Right ventricle myocardium superior (tissue), 1 donor: ENCODE measurements around the gene AGAP1. TPM values are rescaled to one million over a fixed set of nuclear protein-coding genes. Genes with fewer than 3 reads are reported as not detected.
A peak's percentile ranks its signal among the peaks of the same experiment; 100 is the strongest.

Source experiments
- ATAC-seq: fragments of 200-7000 bp; cut with Tn5 transposase; one replicate; pipeline ENCODE4 v1.9.1; 2020; ENCODE audit warnings: mild to moderate bottlenecking; ENCODE audit not compliant: poor library complexity
- DNase-seq: peaks from one replicate; pipeline ENCODE4 v3.0.0-alpha.2; 2020
- intact Hi-C: fragments of 100-400 bp; cut with DNase I; formaldehyde crosslinking; loops from one replicate; pipeline ENCODE4 v1.11.2; 2022
- total RNA-seq: library from RNA; stranded (reverse); fragmentation: NEBNext Ultra II Directional; extraction: Animal tissue kit (Norgen Biotek cat#: 25700); gene quantifications from one replicate; pipeline ENCODE4 v1.2.1, GENCODE V29; 2021
- donor health status: DM: no; HTN: yes; CAD: no; lungs with severe emphysema.

Gene AGAP1
- total RNA-seq, 1 donor from 2014 or later = 25.4 TPM

- intact Hi-C loops = no loop called here
- no peak for ATAC-seq
Measured at GRCh38 chr2:235630718-235631296, 137.0 kb downstream of the AGAP1 start.

DNA sequence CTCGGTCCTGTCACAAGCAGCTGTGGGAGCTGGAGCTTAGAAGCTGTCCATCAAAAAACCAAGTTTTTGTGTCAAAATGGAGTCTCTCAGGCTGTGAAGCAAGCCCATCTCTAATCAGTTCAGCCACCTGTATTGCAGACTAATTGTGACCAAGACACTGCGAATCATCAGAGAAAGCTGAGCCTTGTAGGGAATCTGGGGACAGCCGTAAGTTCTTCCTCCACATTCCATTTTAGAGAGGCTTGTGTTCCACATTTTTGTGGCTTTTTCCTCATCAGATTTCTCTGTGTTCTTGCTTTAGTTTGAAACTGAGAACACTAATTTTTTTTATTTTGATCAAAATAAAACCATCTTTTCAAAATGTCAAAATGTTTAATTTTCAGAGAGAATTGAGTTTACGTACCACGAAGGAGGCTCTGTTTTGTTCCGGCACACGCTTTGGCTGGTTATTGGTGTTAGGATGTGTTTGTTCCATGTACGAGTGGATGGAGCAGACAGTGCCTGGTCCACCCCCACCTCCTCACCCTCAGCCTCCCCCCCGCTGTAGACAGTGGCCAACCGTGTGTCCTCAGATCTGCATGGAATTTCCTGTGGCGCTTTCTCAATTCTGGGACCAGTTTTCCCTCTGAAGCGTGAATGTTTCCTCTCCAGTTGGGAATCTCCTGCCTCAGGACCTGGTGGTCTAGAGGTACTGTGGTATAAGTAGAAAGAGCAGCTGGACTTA, 140.8 kb downstream of the AGAP1 start:
- ATAC-seq = no peak
- intact Hi-C loops = no loop called here
- DNase-seq = no peak

More at GRCh38 chr2:235630718-235631296, 137.0 kb downstream of the AGAP1 start:
- DNase-seq = no peak

DNA sequence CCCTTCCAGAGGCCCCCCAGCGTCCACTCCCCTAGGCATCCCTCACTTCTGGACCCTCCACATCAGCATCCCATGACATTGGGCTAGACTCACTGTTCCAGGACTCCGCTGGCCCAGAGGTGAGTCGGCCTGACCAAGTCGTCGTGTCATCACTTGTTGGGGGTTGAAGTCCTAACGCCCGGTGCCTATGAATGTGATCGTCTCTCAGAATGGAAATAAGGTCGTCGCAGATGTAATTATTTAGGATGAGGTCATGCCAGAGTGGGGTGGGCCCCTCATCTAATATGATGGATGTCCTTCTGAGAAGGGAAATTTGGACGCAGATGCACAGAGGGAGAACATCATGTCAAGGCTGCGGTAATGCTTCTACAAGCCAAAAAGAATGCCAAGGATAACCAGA, 142.7 kb downstream of the AGAP1 start:
- DNase-seq = no peak
- no peak for ATAC-seq
- intact Hi-C loops = no loop called here

DNA sequence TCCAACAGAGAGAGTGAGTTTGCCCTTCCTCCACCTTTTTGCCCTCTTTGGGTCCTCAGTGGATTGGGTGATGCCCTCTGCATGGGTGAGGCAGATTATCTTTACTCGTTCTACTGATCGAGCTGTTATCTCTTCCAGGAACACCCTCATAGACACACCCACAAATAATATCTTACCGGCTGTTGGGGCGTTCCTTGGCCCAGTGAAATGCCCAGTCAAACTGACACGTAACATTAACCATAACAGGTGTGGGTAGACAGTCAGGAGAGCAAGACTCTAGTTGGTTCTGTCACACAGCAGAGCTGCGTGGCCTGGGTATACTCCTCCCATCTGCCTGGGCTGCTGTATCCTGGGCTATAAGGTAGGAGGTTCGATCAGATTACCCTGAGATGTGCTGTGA, 144.1 kb downstream of the AGAP1 start:
- no peak for ATAC-seq
- intact Hi-C loops = no loop called here
- no peak for DNase-seq

DNA sequence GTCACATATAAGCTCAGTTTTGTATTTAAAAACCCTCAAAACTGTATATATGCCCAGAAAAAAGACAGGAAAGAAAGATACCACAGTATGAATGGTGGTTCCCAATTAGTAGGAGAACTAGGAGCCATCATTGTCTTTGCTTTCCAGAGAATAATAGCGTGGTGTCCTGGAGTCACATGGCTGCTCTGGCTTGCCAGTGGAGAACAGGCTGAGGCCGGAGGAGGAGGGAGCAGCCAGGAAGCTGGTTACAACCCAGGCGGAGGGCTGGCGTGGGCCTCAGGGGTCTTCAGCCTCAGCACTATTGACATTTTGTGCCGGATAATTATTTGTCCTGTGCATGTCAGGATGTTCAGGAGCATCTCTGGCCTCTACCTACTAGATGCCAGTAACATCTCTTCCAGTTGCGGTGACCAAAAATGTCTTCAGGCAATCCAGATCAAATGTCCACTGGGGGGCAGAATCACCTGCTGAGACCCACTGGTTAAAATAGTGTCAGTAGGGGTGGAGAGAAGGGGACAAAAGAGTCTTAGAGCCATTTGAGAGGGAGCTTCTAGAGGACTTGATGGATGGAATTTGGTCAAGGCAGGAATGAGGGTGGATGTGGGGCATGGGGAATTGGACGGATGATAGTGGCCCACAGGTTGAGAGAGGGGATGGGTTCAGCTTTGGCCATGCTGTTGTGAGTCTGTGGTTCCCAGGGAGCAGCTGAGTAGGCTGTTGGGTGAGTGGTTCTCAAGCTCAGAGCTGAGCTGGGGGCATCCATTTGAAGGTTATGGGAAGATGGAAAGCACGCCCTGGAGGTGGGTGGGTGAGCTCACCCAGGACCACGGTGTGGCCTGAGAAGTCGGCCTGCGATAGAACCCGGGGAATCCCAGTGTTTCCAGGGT, 144.9 kb downstream of the AGAP1 start:
- intact Hi-C loops = no loop called here
- DNase-seq (no peak), ATAC-seq (no peak)

DNA sequence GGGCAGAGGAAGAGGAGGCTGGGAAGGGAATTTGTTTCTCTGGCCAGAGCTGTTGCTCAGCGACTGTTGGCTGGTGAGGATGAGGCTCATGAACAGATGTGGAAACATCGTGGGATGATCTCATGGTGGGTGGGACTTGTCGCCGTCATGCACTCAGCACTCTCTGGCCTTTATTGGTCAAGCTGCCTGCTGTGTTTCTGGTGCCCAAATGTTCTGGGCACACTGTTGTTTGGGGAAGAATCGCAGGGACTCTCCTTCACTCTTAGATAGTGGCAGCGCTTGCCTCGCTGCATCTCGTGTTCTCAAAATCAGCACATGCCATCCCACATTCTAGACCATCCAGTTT, 145.6 kb downstream of the AGAP1 start:
- intact Hi-C loops = no loop called here
- peak; percentile 80 for DNase-seq

DNA sequence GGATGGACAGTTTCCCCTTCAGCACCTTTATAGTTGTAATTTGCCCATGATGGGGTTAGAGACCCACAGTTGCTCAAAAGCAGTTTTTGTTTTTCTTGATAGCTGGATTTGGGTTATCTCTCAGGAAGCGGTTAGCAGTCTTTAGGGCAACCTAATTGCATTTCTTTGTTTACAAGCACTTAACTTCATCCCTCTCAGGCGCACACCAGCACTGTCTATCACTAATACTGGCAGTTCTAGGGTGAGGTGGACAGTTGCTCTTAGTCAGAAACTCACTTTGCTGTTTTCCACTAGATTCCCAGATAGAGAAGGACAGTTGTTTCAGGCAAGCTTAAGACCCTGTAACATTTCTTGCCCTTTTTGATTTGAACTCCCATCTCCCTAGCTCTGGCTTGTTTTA, 146.0 kb downstream of the AGAP1 start:
- ATAC-seq = no peak
- intact Hi-C loops = no loop called here
- DNase-seq = no peak

More for the DNA sequence above, 145.6 kb downstream of the AGAP1 start:
- ATAC-seq = peak; percentile 85

DNA sequence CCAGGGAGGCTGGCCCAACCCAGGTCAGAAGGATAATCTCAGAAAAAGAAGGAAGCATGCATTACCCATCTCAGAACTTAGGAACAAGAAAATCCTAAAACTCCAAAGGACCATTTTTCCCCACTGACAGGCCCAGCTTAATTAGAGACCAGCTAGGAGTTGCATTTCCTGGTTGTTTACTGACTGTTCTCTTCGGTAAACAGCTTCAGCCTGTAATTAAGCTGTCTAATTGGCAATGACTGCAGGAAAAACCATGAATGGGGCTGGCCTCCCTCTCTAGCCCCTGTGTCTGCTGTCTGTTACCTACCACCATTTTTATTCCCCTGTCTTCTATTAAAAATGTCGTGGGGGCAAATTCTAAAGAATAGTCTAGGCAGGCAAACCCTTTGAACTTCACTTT, 146.5 kb downstream of the AGAP1 start:
- DNase-seq (no peak), ATAC-seq (no peak)
- intact Hi-C loops = no loop called here

GRCh38 chr2:235640926-235641723, 147.3 kb downstream of the AGAP1 start:
- intact Hi-C loops = no loop called here
- ATAC-seq (peak; percentile 32), DNase-seq (peak; percentile 60)

DNA sequence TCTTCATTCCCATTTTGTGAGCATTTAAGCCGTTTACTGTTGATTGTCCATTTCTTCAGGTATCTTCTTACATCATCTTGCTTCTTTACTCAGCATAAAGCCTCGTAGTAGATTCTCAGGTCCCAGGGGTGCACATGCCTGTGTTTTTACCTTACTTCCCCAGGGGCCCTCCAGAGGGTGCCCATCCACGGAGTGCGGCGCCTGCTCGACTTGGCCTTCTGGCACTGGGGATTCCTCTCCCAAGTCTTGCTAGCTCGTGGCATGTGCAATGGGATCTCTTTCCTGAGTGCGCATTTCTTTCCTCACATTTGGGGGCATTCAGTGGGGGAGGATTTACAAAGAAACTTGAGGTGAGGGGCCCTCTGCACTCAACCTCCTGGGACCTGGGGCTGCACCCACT, 148.1 kb downstream of the AGAP1 start:
- no peak for ATAC-seq
- intact Hi-C loops = no loop called here
- no peak for DNase-seq

DNA sequence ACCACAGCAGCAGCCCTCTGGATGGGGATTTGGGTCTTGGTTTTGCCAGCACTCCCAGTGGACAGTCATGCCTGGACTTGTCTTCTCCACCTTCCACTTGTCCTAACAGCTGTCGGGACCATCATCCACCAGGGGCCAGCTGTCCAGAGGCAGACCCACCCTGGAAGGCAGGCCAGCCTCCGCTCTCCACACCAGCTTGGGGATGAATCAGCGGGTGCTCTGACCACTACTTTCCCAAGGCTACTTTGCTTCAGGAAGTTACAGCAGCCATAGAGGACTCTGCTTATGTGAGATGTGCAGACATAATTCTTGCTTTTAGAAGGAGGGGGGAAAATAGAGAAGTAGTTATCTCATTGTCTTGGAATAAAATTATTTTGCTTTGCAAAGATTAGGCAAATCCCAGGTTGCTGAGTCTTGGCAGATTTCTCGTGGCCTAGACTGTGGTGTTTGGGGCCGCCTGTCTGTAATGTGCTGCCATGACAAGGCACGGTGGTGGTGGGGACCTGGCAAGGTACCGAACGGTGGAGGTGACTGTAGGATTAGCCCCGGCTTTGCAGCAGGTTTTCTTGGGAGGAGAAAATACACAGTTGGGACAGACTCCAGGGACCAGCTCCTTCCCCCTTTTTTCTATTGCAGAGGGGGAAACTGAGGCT, 148.7 kb downstream of the AGAP1 start:
- DNase-seq (no peak), ATAC-seq (peak; percentile 30)
- intact Hi-C loops = no loop called here

GRCh38 chr2:235643680-235644511, 150.1 kb downstream of the AGAP1 start:
- intact Hi-C loops = no loop called here
- DNase-seq = no peak
- ATAC-seq = no peak

DNA sequence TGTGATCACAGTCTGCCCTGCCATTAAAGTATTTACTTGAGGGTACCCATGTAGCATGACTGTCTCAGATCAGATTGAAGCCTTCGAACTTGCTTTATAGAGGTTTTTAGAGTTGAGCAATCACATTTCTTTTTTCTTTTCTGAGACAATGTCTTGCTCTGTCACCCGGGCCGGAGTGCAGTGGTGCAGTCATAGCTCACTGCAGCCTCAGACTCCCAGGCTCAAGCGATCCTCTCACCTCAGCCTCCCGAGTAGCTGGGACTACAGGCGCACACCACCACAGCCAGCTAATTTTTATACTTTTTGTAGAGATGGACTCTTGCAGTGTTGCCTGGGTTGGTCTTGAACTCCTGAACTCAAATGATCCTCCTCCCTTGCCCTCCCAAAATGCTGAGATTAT, 153.4 kb downstream of the AGAP1 start:
- ATAC-seq (no peak), DNase-seq (no peak)
- intact Hi-C loops = no loop called here

GRCh38 chr2:235647877-235648276, 154.0 kb downstream of the AGAP1 start:
- ATAC-seq = peak; percentile 47
- intact Hi-C loops = no loop called here
- no peak for DNase-seq

GRCh38 chr2:235649418-235649817, 155.6 kb downstream of the AGAP1 start:
- intact Hi-C loops = no loop called here
- DNase-seq (no peak), ATAC-seq (no peak)

GRCh38 chr2:235651643-235652042, 157.8 kb downstream of the AGAP1 start:
- intact Hi-C loops = no loop called here
- DNase-seq (no peak), ATAC-seq (no peak)

GRCh38 chr2:235654103-235654813, 160.4 kb downstream of the AGAP1 start:
- intact Hi-C loops = no loop called here
- no peak for ATAC-seq
- no peak for DNase-seq
